IPS-15b (cell line): ENCODE results near the gene ZNF560.

Source experiments
- H3K27me3 ChIP-seq: one replicate; pipeline ENCODE4 v1.6.1; 2013; ENCODE audit warnings: low read length; ENCODE audit not compliant: control insufficient read depth, insufficient read depth
- H3K36me3 ChIP-seq: one replicate; pipeline ENCODE4 v1.6.1; 2013; ENCODE audit warnings: low read length; ENCODE audit not compliant: control insufficient read depth, insufficient read depth
- H3K4me1 ChIP-seq: one replicate; pipeline ENCODE4 v1.6.1; 2013; ENCODE audit warnings: mild to moderate bottlenecking, low read length; ENCODE audit not compliant: control insufficient read depth, insufficient read depth
- H3K4me3 ChIP-seq: one replicate; pipeline ENCODE4 v1.5.1; 2013; ENCODE audit warnings: low read depth, low read length
- H3K9ac ChIP-seq: one replicate; pipeline ENCODE4 v1.6.1; 2013; ENCODE audit warnings: low read depth, mild to moderate bottlenecking, low read length
- H3K9me3 ChIP-seq: one replicate; pipeline ENCODE4 v1.6.1; 2013; ENCODE audit warnings: mild to moderate bottlenecking, low read length; ENCODE audit not compliant: control insufficient read depth, insufficient read depth

The ZNF560 gene

DNA sequence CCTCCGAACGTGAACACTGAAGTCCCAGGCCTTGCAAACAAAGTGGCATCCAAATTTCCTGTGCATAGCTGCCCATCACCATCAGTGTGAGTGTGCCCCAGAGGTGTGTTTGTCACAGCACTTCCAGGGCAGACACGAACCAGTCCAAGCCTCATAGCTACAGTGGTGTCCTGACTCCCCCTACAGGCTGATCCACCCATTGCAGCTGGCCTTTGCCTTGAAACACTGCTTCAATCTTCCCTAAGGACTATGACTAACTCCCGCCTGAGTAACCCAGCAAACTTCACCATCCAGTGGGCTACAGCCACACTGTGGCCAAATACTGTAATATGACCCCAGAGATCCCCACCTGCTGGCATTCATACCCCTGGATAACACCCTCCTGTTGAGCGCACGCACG, 66.9 kb downstream of the ZNF560 start:
- Histone ChIP-seq H3K36me3 (peaks cover 6% of the 10 kb centered on the region), H3K4me3 (no peak overlapping the region), H3K27me3 (no peaks in the 10 kb centered on the region), H3K4me1 (no peaks in the 10 kb centered on the region), H3K9ac (no peak overlapping the region), H3K9me3 (no peaks in the 10 kb centered on the region)

DNA sequence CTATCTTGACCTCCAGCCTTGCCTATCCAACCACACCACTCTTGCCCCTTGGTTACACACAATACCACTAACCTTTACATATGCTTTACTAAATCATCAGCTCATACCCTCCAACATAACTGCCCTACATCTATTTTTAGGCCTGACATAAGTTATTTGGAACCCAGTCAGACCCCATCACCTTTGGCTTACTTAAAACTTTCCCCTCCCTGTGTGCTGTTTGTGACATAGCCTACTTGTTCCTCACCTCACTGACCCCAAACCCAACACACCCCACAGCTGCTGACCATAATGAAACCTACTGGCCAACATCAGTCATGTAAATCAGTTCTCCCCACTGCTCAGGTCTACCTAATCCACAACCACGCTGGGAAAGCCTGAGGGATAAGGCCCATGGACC, 68.0 kb downstream of the ZNF560 start:
- Histone ChIP-seq H3K27me3 (no peaks in the 10 kb centered on the region), H3K4me1 (no peaks in the 10 kb centered on the region), H3K9me3 (no peaks in the 10 kb centered on the region), H3K36me3 (peaks cover 6% of the 10 kb centered on the region), H3K9ac (no peak overlapping the region), H3K4me3 (no peak overlapping the region)

DNA sequence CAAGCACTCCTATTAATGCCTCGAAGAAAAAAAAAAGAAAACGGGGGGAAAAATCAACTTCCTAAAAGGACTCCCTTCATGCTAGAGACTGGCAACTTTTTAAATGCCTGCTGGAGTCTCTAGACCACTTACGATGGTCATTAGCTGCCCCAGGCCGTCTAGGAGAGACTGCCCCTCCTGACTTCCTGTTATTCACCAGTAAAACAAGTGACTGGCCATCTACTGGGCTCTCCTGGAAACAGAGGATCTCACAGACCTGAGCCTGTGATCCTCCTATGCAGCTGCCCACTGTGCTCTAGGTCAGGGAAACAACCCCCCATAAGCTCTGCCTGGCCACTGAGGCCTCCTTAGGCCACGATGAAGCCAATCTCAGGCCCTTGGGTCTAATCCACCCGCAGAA, 70.5 kb downstream of the ZNF560 start:
- Histone ChIP-seq H3K36me3 (peaks cover 12% of the 10 kb centered on the region), H3K9me3 (no peaks in the 10 kb centered on the region), H3K4me3 (no peak overlapping the region), H3K27me3 (no peaks in the 10 kb centered on the region), H3K9ac (no peak overlapping the region), H3K4me1 (no peaks in the 10 kb centered on the region)
